ENCODE data around the gene TBXT.

- TF ChIP-seq CTCF (IDR thresholded peaks at IDR 0.05 in 8 of 11, conservative IDR thresholded peaks at IDR 0.05 in 3 of 11) = no peak
- no peak for TF ChIP-seq POLR2A (IDR thresholded peaks at IDR 0.05)
- TF ChIP-seq POLR2AphosphoS5 (IDR thresholded peaks at IDR 0.05) = peak in 1 of 3 donors; percentile 31
Observed at GRCh38 chr6:166202321-166202733, 34.7 kb upstream of the TBXT start.

Measured in spleen (tissue), 7 donors.